ENCODE data around the gene C11orf87. TPM values are rescaled to one million over a fixed set of nuclear protein-coding genes. Genes with fewer than 3 reads are reported as not detected.

The C11orf87 gene
- not detected for total RNA-seq
- polyA plus RNA-seq: not detected

- H3K4me3 Mint-ChIP-seq: no peak within 1 kb of the TSS
- DNase-seq (no peak), ATAC-seq (ENCODE audit: low read depth in 2 of 2) (no peak)
- no peak within 1 kb of the TSS for H3K27ac ChIP-seq (ENCODE audit: insufficient read depth, low read length, poor library complexity, severe bottlenecking)
- H3K4me1 ChIP-seq (ENCODE audit: control insufficient read depth, insufficient read depth, low read length, poor library complexity, severe bottlenecking): no peaks in the 10 kb centered on the region
- H3K4me1 Mint-ChIP-seq: peaks cover 0 to 5% (median under 1%) of the 10 kb centered on the region in 4 donors
- no peak within 1 kb of the TSS for H3K27ac Mint-ChIP-seq
- peaks cover 0 to 13% (median 1%) of the 10 kb centered on the region in 7 donors for H3K9me3 Mint-ChIP-seq
- H3K4me3 ChIP-seq (ENCODE audit: low read depth, low read length): no peak within 1 kb of the TSS
- H3K36me3 Mint-ChIP-seq: no peaks in the 10 kb centered on the region
- peaks cover 0 to 2% of the 10 kb centered on the region in 2 experiments for H3K9me3 ChIP-seq (ENCODE audit: control insufficient read depth in 2 of 2, low read length in 2 of 2)
- peaks cover 24% of the 10 kb centered on the region for H3K27me3 Mint-ChIP-seq
- peaks cover 2% of the 10 kb centered on the region for H3K27me3 ChIP-seq (ENCODE audit: control insufficient read depth, insufficient read depth, low read length)
- H3K36me3 ChIP-seq (ENCODE audit: control insufficient read depth, insufficient read depth, low read length): no peaks in the 10 kb centered on the region
These were observed at the start of gene C11orf87 for GRCh38 chr11:109421981-109422869. Gene C11orf87 (plus strand): TSS chr11:109422190. CDS start chr11:109423634, 1,444 bp downstream.

GRCh38 chr11:109374032-109374431, 48.0 kb upstream of the C11orf87 start:
- Histone ChIP-seq H3K27me3 (ENCODE audit: control insufficient read depth, insufficient read depth, low read length) (no peaks in the 10 kb centered on the region), H3K4me1 (ENCODE audit: control insufficient read depth, insufficient read depth, low read length, poor library complexity, severe bottlenecking) (no peaks in the 10 kb centered on the region), H3K27ac (ENCODE audit: insufficient read depth, low read length, poor library complexity, severe bottlenecking) (no peak overlapping the region), H3K9me3 (ENCODE audit: control insufficient read depth in 2 of 2, low read length in 2 of 2) (no peaks in the 10 kb centered on the region), H3K4me3 (ENCODE audit: low read depth, low read length) (no peak overlapping the region), H3K36me3 (ENCODE audit: control insufficient read depth, insufficient read depth, low read length) (no peaks in the 10 kb centered on the region)
- no peak overlapping the region for H3K4me3 Mint-ChIP-seq
- H3K36me3 Mint-ChIP-seq: no peaks in the 10 kb centered on the region
- H3K27ac Mint-ChIP-seq: no peak overlapping the region
- H3K27me3 Mint-ChIP-seq: no peaks in the 10 kb centered on the region
- peaks cover 4 to 12% (median 4%) of the 10 kb centered on the region in 7 donors for H3K9me3 Mint-ChIP-seq
- DNase-seq (no peak), ATAC-seq (ENCODE audit: low read depth in 2 of 2) (no peak)
- H3K4me1 Mint-ChIP-seq: no peaks in the 10 kb centered on the region

- H3K36me3 Mint-ChIP-seq: no peaks in the 10 kb centered on the region
- Histone ChIP-seq H3K4me3 (ENCODE audit: low read depth, low read length) (no peak overlapping the region), H3K27me3 (ENCODE audit: control insufficient read depth, insufficient read depth, low read length) (no peaks in the 10 kb centered on the region), H3K4me1 (ENCODE audit: control insufficient read depth, insufficient read depth, low read length, poor library complexity, severe bottlenecking) (no peaks in the 10 kb centered on the region), H3K9me3 (ENCODE audit: control insufficient read depth in 2 of 2, low read length in 2 of 2) (no peaks in the 10 kb centered on the region), H3K36me3 (ENCODE audit: control insufficient read depth, insufficient read depth, low read length) (no peaks in the 10 kb centered on the region), H3K27ac (ENCODE audit: insufficient read depth, low read length, poor library complexity, severe bottlenecking) (no peak overlapping the region)
- ATAC-seq (ENCODE audit: low read depth in 2 of 2) (no peak), DNase-seq (no peak)
- peaks cover 3 to 13% (median 4%) of the 10 kb centered on the region in 7 donors for H3K9me3 Mint-ChIP-seq
- H3K4me3 Mint-ChIP-seq: no peak overlapping the region
- H3K4me1 Mint-ChIP-seq: no peaks in the 10 kb centered on the region
- no peaks in the 10 kb centered on the region for H3K27me3 Mint-ChIP-seq
- H3K27ac Mint-ChIP-seq: no peak overlapping the region
These were observed 47.5 kb upstream of the C11orf87 start for GRCh38 chr11:109374441-109374840.

- no peaks in the 10 kb centered on the region for H3K36me3 Mint-ChIP-seq
- H3K4me1 Mint-ChIP-seq: no peaks in the 10 kb centered on the region
- no peaks in the 10 kb centered on the region for H3K27me3 Mint-ChIP-seq
- no peak overlapping the region for H3K27ac ChIP-seq (ENCODE audit: insufficient read depth, low read length, poor library complexity, severe bottlenecking)
- no peak for ATAC-seq (ENCODE audit: low read depth in 2 of 2)
- no peak overlapping the region for H3K4me3 ChIP-seq (ENCODE audit: low read depth, low read length)
- H3K27ac Mint-ChIP-seq: no peak overlapping the region
- no peak overlapping the region for H3K4me3 Mint-ChIP-seq
- H3K4me1 ChIP-seq (ENCODE audit: control insufficient read depth, insufficient read depth, low read length, poor library complexity, severe bottlenecking): no peaks in the 10 kb centered on the region
- H3K36me3 ChIP-seq (ENCODE audit: control insufficient read depth, insufficient read depth, low read length): no peaks in the 10 kb centered on the region
- peaks cover 0 to 10% (median 0%) of the 10 kb centered on the region in 7 donors for H3K9me3 Mint-ChIP-seq
- H3K27me3 ChIP-seq (ENCODE audit: control insufficient read depth, insufficient read depth, low read length): no peaks in the 10 kb centered on the region
- H3K9me3 ChIP-seq (ENCODE audit: control insufficient read depth in 2 of 2, low read length in 2 of 2): no peaks in the 10 kb centered on the region
- DNase-seq: no peak
These were observed 44.8 kb upstream of the C11orf87 start for GRCh38 chr11:109377039-109377742.

- DNase-seq (no peak), ATAC-seq (ENCODE audit: low read depth in 2 of 2) (no peak)
- H3K4me1 Mint-ChIP-seq: no peaks in the 10 kb centered on the region
- no peaks in the 10 kb centered on the region for H3K36me3 Mint-ChIP-seq
- H3K9me3 Mint-ChIP-seq: peaks cover 0 to 10% (median 0%) of the 10 kb centered on the region in 7 donors
- Histone ChIP-seq H3K27ac (ENCODE audit: insufficient read depth, low read length, poor library complexity, severe bottlenecking) (no peak overlapping the region), H3K36me3 (ENCODE audit: control insufficient read depth, insufficient read depth, low read length) (no peaks in the 10 kb centered on the region), H3K4me1 (ENCODE audit: control insufficient read depth, insufficient read depth, low read length, poor library complexity, severe bottlenecking) (no peaks in the 10 kb centered on the region), H3K9me3 (ENCODE audit: control insufficient read depth in 2 of 2, low read length in 2 of 2) (no peaks in the 10 kb centered on the region), H3K27me3 (ENCODE audit: control insufficient read depth, insufficient read depth, low read length) (no peaks in the 10 kb centered on the region), H3K4me3 (ENCODE audit: low read depth, low read length) (no peak overlapping the region)
- no peak overlapping the region for H3K4me3 Mint-ChIP-seq
- H3K27ac Mint-ChIP-seq: no peak overlapping the region
- no peaks in the 10 kb centered on the region for H3K27me3 Mint-ChIP-seq
These were observed 44.0 kb upstream of the C11orf87 start for GRCh38 chr11:109378034-109378433.

GRCh38 chr11:109383306-109383705, 38.7 kb upstream of the C11orf87 start:
- Mint-ChIP-seq H3K4me3 (no peak overlapping the region), H3K27ac (no peak overlapping the region), H3K27me3 (no peaks in the 10 kb centered on the region), H3K9me3 (peaks cover 0 to 8% (median 2%) of the 10 kb centered on the region in 7 donors), H3K36me3 (no peaks in the 10 kb centered on the region), H3K4me1 (no peaks in the 10 kb centered on the region)
- ATAC-seq (ENCODE audit: low read depth in 2 of 2) (no peak), DNase-seq (no peak)
- H3K27ac ChIP-seq (ENCODE audit: insufficient read depth, low read length, poor library complexity, severe bottlenecking): no peak overlapping the region
- no peaks in the 10 kb centered on the region for H3K36me3 ChIP-seq (ENCODE audit: control insufficient read depth, insufficient read depth, low read length)
- H3K9me3 ChIP-seq (ENCODE audit: control insufficient read depth in 2 of 2, low read length in 2 of 2): no peaks in the 10 kb centered on the region
- no peak overlapping the region for H3K4me3 ChIP-seq (ENCODE audit: low read depth, low read length)
- no peaks in the 10 kb centered on the region for H3K4me1 ChIP-seq (ENCODE audit: control insufficient read depth, insufficient read depth, low read length, poor library complexity, severe bottlenecking)
- H3K27me3 ChIP-seq (ENCODE audit: control insufficient read depth, insufficient read depth, low read length): no peaks in the 10 kb centered on the region

- DNase-seq: no peak
- Mint-ChIP-seq H3K27ac (no peak overlapping the region), H3K9me3 (peaks cover 0 to 7% (median 2%) of the 10 kb centered on the region in 7 donors), H3K4me1 (no peaks in the 10 kb centered on the region), H3K36me3 (no peaks in the 10 kb centered on the region), H3K27me3 (no peaks in the 10 kb centered on the region), H3K4me3 (no peak overlapping the region)
- ATAC-seq (ENCODE audit: low read depth in 2 of 2): no peak
- Histone ChIP-seq H3K9me3 (ENCODE audit: control insufficient read depth in 2 of 2, low read length in 2 of 2) (no peaks in the 10 kb centered on the region), H3K27me3 (ENCODE audit: control insufficient read depth, insufficient read depth, low read length) (no peaks in the 10 kb centered on the region), H3K27ac (ENCODE audit: insufficient read depth, low read length, poor library complexity, severe bottlenecking) (no peak overlapping the region), H3K4me3 (ENCODE audit: low read depth, low read length) (no peak overlapping the region), H3K36me3 (ENCODE audit: control insufficient read depth, insufficient read depth, low read length) (no peaks in the 10 kb centered on the region), H3K4me1 (ENCODE audit: control insufficient read depth, insufficient read depth, low read length, poor library complexity, severe bottlenecking) (no peaks in the 10 kb centered on the region)
These were observed 37.1 kb upstream of the C11orf87 start for GRCh38 chr11:109384873-109385272.

Measured in CD4-positive, CD25-positive, alpha-beta regulatory T cell (primary cell).